ENCODE results near the gene GATA3.

Gene GATA3

GRCh38 chr10:8073691-8074416 is 19.4 kb downstream of the GATA3 start:
- H3K27ac ChIP-seq: peak overlapping the region; percentile 98

GRCh38 chr10:8074881-8075280 is 20.4 kb downstream of the GATA3 start:
- H3K27me3 ChIP-seq (ENCODE audit: control insufficient read depth, insufficient read depth, low read length): no peaks in the 10 kb centered on the region
- H3K9ac ChIP-seq: no peak overlapping the region
- H3K4me3 ChIP-seq (ENCODE audit: low read depth, low read length): peak overlapping the region; percentile 79
- H3K79me2 ChIP-seq: peaks cover 4% of the 10 kb centered on the region
- peak overlapping the region; percentile 53 for H3K4me2 ChIP-seq (ENCODE audit: low read length)
- peaks cover 8% of the 10 kb centered on the region for H3K4me1 ChIP-seq
- H3K27ac ChIP-seq: peak overlapping the region; percentile 29
- no peaks in the 10 kb centered on the region for H3K9me3 ChIP-seq (ENCODE audit: control insufficient read depth, low read length)
- H3K36me3 ChIP-seq (ENCODE audit: control insufficient read depth, insufficient read depth, low read length): no peaks in the 10 kb centered on the region
- no peak for TF ChIP-seq CTCF (IDR thresholded peaks at IDR 0.05)
- no peak overlapping the region for H2AFZ ChIP-seq

More at GRCh38 chr10:8073691-8074416, 19.4 kb downstream of the GATA3 start:
- H3K9ac ChIP-seq: no peak overlapping the region
- H3K4me1 ChIP-seq: peaks cover 8% of the 10 kb centered on the region
- peak overlapping the region; percentile 53 for H3K4me2 ChIP-seq (ENCODE audit: low read length)
- H2AFZ ChIP-seq: no peak overlapping the region
- no peaks in the 10 kb centered on the region for H3K36me3 ChIP-seq (ENCODE audit: control insufficient read depth, insufficient read depth, low read length)
- H3K79me2 ChIP-seq: peaks cover 6% of the 10 kb centered on the region
- H3K4me3 ChIP-seq (ENCODE audit: low read depth, low read length): peak overlapping the region; percentile 79
- TF ChIP-seq CTCF (IDR thresholded peaks at IDR 0.05): no peak
- H3K9me3 ChIP-seq (ENCODE audit: control insufficient read depth, low read length): no peaks in the 10 kb centered on the region
- H3K27me3 ChIP-seq (ENCODE audit: control insufficient read depth, insufficient read depth, low read length): no peaks in the 10 kb centered on the region

- Histone ChIP-seq H2AFZ (no peak overlapping the region), H3K4me1 (peaks cover 8% of the 10 kb centered on the region), H3K36me3 (ENCODE audit: control insufficient read depth, insufficient read depth, low read length) (no peaks in the 10 kb centered on the region), H3K79me2 (peaks cover 4% of the 10 kb centered on the region), H3K27ac (peak overlapping the region; percentile 29), H3K9ac (no peak overlapping the region), H3K4me2 (ENCODE audit: low read length) (peak overlapping the region; percentile 36), H3K9me3 (ENCODE audit: control insufficient read depth, low read length) (no peaks in the 10 kb centered on the region), H3K4me3 (ENCODE audit: low read depth, low read length) (peak overlapping the region; percentile 79), H3K27me3 (ENCODE audit: control insufficient read depth, insufficient read depth, low read length) (no peaks in the 10 kb centered on the region)
- TF ChIP-seq CTCF (IDR thresholded peaks at IDR 0.05): no peak
Observed at GRCh38 chr10:8075282-8076260, 21.1 kb downstream of the GATA3 start.

GRCh38 chr10:8076933-8077332 is 22.4 kb downstream of the GATA3 start:
- H3K79me2 ChIP-seq: no peaks in the 10 kb centered on the region
- no peaks in the 10 kb centered on the region for H3K9me3 ChIP-seq (ENCODE audit: control insufficient read depth, low read length)
- H3K36me3 ChIP-seq (ENCODE audit: control insufficient read depth, insufficient read depth, low read length): no peaks in the 10 kb centered on the region
- no peak overlapping the region for H3K9ac ChIP-seq
- no peak overlapping the region for H3K27ac ChIP-seq
- no peak overlapping the region for H3K4me2 ChIP-seq (ENCODE audit: low read length)
- peaks cover 4% of the 10 kb centered on the region for H3K4me1 ChIP-seq
- no peaks in the 10 kb centered on the region for H3K27me3 ChIP-seq (ENCODE audit: control insufficient read depth, insufficient read depth, low read length)
- no peak overlapping the region for H3K4me3 ChIP-seq (ENCODE audit: low read depth, low read length)
- no peak overlapping the region for H2AFZ ChIP-seq
- TF ChIP-seq CTCF (IDR thresholded peaks at IDR 0.05): no peak
